ENCODE measurements around the gene MAP4K5. TPM values are rescaled to one million over a fixed set of nuclear protein-coding genes. Genes with fewer than 3 reads are reported as not detected.

The MAP4K5 gene
- total RNA-seq, 1 experiment from 2014 or later, result 42.8 TPM

GRCh38 chr14:50375760-50376159, 156.6 kb downstream of the MAP4K5 start:
- H3K27ac Mint-ChIP-seq, result no peak overlapping the region
- ChIA-PET CTCF (no interaction called here), POLR2A (no interaction called here)
- no peaks in the 10 kb centered on the region for H3K4me1 Mint-ChIP-seq
- H3K9me3 Mint-ChIP-seq, result peaks cover 3% of the 10 kb centered on the region
- H3K27me3 Mint-ChIP-seq (ENCODE audit: low read depth), result no peaks in the 10 kb centered on the region
- no peak overlapping the region for H3K4me3 Mint-ChIP-seq
- H3K36me3 Mint-ChIP-seq, result no peaks in the 10 kb centered on the region
- DNase-seq (ENCODE audit: low spot score) (no peak), ATAC-seq (no peak)
- TF ChIP-seq PRRX2 (CRISPR knock-in tag; IDR thresholded peaks at IDR 0.05) (no peak), CDX4 (CRISPR knock-in tag; IDR thresholded peaks at IDR 0.05; ENCODE audit: borderline replicate concordance) (no peak), SOX15 (CRISPR knock-in tag; IDR thresholded peaks at IDR 0.05) (no peak), HMGXB4 (CRISPR knock-in tag; IDR thresholded peaks at IDR 0.05) (no peak), ESRRA (CRISPR knock-in tag; IDR thresholded peaks at IDR 0.05; ENCODE audit: borderline replicate concordance) (no peak), NR2C2 (CRISPR knock-in tag; IDR thresholded peaks at IDR 0.05) (no peak), OVOL2 (CRISPR knock-in tag; IDR thresholded peaks at IDR 0.05; ENCODE audit: borderline replicate concordance) (no peak), ZNF138 (CRISPR knock-in tag; conservative IDR thresholded peaks at IDR 0.05) (no peak), MLX (CRISPR knock-in tag; IDR thresholded peaks at IDR 0.05) (no peak), CBFB (CRISPR knock-in tag; IDR thresholded peaks at IDR 0.05; ENCODE audit: low read depth) (no peak), ZNF232 (CRISPR knock-in tag; IDR thresholded peaks at IDR 0.05) (no peak), GTF2I (CRISPR knock-in tag; conservative IDR thresholded peaks at IDR 0.05) (no peak), RELA (CRISPR knock-in tag; IDR thresholded peaks at IDR 0.05; ENCODE audit: borderline replicate concordance) (no peak)
- TF ChIP-seq, protein P1, sequence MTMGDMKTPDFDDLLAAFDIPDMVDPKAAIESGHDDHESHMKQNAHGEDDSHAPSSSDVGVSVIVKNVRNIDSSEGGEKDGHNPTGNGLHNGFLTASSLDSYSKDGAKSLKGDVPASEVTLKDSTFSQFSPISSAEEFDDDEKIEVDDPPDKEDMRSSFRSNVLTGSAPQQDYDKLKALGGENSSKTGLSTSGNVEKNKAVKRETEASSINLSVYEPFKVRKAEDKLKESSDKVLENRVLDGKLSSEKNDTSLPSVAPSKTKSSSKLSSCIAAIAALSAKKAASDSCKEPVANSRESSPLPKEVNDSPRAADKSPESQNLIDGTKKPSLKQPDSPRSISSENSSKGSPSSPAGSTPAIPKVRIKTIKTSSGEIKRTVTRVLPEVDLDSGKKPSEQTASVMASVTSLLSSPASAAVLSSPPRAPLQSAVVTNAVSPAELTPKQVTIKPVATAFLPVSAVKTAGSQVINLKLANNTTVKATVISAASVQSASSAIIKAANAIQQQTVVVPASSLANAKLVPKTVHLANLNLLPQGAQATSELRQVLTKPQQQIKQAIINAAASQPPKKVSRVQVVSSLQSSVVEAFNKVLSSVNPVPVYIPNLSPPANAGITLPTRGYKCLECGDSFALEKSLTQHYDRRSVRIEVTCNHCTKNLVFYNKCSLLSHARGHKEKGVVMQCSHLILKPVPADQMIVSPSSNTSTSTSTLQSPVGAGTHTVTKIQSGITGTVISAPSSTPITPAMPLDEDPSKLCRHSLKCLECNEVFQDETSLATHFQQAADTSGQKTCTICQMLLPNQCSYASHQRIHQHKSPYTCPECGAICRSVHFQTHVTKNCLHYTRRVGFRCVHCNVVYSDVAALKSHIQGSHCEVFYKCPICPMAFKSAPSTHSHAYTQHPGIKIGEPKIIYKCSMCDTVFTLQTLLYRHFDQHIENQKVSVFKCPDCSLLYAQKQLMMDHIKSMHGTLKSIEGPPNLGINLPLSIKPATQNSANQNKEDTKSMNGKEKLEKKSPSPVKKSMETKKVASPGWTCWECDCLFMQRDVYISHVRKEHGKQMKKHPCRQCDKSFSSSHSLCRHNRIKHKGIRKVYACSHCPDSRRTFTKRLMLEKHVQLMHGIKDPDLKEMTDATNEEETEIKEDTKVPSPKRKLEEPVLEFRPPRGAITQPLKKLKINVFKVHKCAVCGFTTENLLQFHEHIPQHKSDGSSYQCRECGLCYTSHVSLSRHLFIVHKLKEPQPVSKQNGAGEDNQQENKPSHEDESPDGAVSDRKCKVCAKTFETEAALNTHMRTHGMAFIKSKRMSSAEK (CRISPR knock-in tag; IDR thresholded peaks at IDR 0.05; ENCODE audit: borderline replicate concordance), result no peak
- TF ChIP-seq, protein P2, sequence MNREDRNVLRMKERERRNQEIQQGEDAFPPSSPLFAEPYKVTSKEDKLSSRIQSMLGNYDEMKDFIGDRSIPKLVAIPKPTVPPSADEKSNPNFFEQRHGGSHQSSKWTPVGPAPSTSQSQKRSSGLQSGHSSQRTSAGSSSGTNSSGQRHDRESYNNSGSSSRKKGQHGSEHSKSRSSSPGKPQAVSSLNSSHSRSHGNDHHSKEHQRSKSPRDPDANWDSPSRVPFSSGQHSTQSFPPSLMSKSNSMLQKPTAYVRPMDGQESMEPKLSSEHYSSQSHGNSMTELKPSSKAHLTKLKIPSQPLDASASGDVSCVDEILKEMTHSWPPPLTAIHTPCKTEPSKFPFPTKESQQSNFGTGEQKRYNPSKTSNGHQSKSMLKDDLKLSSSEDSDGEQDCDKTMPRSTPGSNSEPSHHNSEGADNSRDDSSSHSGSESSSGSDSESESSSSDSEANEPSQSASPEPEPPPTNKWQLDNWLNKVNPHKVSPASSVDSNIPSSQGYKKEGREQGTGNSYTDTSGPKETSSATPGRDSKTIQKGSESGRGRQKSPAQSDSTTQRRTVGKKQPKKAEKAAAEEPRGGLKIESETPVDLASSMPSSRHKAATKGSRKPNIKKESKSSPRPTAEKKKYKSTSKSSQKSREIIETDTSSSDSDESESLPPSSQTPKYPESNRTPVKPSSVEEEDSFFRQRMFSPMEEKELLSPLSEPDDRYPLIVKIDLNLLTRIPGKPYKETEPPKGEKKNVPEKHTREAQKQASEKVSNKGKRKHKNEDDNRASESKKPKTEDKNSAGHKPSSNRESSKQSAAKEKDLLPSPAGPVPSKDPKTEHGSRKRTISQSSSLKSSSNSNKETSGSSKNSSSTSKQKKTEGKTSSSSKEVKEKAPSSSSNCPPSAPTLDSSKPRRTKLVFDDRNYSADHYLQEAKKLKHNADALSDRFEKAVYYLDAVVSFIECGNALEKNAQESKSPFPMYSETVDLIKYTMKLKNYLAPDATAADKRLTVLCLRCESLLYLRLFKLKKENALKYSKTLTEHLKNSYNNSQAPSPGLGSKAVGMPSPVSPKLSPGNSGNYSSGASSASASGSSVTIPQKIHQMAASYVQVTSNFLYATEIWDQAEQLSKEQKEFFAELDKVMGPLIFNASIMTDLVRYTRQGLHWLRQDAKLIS (CRISPR knock-in tag; IDR thresholded peaks at IDR 0.05; ENCODE audit: borderline replicate concordance), result no peak
